Ureter (tissue), 1 donor: Measurements from ENCODE around the gene CTSW. TPM values are rescaled to one million over a fixed set of nuclear protein-coding genes. Genes with fewer than 3 reads are reported as not detected.
A peak's percentile ranks its signal among the peaks of the same experiment; 100 is the strongest.

ENCODE experiments used
- DNase-seq: peaks from one replicate; pipeline ENCODE4 v3.0.0-alpha.2; 2020; ENCODE audit warnings: low spot score
- total RNA-seq: library from RNA; stranded (reverse); gene quantifications from one replicate; pipeline ENCODE4 v1.2.4, GENCODE V29; 2023
- donor health status: DM: yes; HTN: yes; CAD: no.

Gene CTSW
- total RNA-seq, 1 donor from 2014 or later = 5.7 TPM

DNA sequence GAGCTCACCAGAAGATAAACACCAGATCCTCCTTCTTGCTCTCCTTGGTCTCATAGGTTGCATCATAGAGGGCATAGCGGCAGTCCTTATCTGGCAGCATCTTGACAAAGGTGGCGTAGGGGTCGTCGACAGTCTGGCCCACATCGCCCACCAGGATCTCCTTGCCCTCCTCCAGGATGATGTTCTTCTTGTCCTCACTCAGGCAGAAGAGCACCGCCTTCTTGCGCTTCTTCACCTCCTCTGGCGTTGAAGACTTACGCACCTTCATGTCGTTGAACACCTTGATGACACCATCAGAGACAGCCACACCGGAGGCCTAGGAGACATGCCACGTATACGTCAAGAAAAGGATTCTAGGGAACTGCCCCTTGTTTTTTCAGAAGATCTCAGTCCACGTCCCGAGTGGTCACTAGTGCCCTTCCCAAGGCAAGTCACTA, 23.7 kb upstream of the CTSW start:
- no peak for DNase-seq

- peak; percentile 89 for DNase-seq
Measured at GRCh38 chr11:65856689-65857499, 22.7 kb upstream of the CTSW start.

GRCh38 chr11:65857500-65857852, 22.2 kb upstream of the CTSW start:
- no peak for DNase-seq

- peak; percentile 98 for DNase-seq
Measured at GRCh38 chr11:65857853-65858680, 21.6 kb upstream of the CTSW start, which contains the start of gene CFL1. TSS of gene CFL1 (minus strand) at chr11:65858180. CDS start at chr11:65858099, 81 bp downstream.

GRCh38 chr11:65858681-65859087, 21.0 kb upstream of the CTSW start:
- no peak for DNase-seq

GRCh38 chr11:65859095-65859811, 20.4 kb upstream of the CTSW start:
- DNase-seq = peak; percentile 99

DNA sequence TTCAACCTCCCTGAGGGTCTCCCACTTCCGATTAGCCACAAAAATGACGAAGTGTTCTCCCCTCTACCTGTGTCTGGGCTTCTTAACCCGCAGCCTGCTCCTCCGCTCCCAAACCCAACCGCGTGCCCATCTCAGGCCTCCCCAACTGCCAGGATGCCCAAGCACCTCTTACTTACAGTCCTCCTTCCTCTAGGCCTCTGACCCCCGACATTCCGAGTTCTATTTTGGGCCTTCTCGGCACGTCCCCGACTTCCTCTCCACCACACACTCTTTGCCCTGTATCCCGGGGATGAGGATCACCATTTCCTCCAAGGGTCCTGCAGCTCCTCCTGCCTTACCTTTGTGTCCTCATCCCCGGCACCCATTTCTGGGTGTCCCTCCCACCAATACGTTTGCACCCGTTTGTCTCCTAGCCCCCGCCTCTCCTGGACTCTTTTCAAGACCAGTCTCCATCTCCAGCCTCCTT, 19.8 kb upstream of the CTSW start:
- no peak for DNase-seq

DNA sequence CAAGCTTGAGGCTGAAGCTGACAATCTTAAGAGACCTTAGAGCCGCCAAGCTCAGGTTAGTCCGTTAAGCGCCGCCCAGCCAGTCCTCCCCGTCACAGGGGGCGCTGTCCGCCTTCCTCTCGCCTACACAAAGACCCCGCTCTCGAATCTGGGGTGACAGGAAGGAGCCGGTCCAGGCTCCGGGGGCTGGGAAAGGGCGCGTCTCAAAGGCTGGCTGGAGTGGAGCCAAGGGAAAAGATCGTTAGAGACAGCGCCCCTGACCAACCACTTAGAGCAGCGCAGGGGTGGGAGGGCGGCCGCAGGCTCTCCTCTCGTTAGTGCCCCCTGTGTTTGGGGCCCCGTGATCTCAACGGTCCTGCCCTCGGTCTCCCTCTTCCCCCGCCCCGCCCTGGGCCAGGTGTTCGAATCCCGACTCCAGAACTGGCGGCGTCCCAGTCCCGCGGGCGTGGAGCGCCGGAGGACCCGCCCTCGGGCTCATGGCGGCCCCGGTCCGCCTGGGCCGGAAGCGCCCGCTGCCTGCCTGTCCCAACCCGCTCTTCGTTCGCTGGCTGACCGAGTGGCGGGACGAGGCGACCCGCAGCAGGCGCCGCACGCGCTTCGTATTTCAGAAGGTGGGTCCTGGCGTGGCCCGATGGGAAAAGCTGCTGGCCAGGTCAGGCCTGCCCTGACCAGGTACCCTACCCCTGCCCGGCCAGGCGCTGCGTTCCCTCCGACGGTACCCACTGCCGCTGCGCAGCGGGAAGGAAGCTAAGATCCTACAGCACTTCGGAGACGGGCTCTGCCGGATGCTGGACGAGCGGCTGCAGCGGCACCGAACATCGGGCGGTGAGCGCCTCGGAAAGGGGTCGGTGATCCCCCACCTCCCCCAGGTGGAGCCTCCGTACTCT, 19.1 kb upstream of the CTSW start, which contains the start of gene MUS81:
Gene MUS81 (plus strand): TSS at position 156 of the 887 bp plus-strand sequence. CDS start 321 bp downstream, at position 477.
- peak; percentile 99 for DNase-seq

DNA sequence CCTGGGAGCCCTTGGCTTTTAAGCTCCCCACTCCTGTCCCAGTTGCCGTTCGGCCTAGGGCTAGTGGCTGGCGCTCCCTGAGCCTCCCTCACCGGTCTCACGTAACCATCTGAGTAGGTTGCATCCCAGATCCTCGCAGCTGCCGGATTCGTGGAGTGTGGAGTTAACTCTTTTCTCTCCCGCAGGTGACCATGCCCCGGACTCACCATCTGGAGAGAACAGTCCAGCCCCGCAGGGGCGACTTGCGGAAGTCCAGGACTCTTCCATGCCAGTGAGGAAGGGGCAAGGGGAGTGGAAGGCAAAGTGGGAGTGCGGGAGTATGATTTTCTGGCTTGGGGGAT, 18.5 kb upstream of the CTSW start:
- DNase-seq = no peak

GRCh38 chr11:65861533-65862183, 18.0 kb upstream of the CTSW start:
- no peak for DNase-seq

- no peak for DNase-seq
Measured at GRCh38 chr11:65862191-65862735, 17.4 kb upstream of the CTSW start.

DNA sequence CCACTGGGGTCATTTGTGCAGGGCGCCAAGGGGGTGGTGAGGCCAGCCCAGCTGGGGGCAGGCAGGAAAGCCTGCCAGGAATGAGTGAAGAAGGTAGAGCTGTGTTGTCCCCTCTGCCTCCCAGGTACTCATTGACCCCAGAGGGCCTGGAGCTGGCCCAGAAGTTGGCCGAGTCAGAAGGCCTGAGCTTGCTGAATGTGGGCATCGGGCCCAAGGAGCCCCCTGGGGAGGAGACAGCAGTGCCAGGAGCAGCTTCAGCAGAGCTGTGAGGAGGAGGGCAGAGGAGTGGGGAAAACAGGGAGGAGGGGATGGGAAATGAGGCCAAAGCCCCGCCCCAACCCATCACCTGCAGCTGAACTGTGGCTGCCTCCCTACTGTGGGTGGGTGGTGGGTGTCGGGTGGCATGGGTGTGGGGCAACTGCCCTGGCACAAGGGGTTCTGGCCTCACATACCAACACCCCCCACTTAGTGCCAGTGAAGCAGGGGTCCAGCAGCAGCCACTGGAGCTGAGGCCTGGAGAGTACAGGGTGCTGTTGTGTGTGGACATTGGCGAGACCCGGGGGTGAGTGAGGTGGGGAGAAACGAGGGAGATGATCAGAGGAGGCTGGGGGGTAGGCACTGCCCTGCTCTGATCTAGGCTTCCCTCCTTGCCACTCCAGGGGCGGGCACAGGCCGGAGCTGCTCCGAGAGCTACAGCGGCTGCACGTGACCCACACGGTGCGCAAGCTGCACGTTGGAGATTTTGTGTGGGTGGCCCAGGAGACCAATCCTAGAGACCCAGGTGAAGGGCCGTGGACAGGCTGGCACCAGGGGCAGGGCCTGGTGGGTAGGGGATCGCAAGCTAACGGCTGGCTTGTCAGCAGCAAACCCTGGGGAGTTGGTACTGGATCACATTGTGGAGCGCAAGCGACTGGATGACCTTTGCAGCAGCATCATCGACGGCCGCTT, 16.4 kb upstream of the CTSW start:
- DNase-seq = no peak

DNA sequence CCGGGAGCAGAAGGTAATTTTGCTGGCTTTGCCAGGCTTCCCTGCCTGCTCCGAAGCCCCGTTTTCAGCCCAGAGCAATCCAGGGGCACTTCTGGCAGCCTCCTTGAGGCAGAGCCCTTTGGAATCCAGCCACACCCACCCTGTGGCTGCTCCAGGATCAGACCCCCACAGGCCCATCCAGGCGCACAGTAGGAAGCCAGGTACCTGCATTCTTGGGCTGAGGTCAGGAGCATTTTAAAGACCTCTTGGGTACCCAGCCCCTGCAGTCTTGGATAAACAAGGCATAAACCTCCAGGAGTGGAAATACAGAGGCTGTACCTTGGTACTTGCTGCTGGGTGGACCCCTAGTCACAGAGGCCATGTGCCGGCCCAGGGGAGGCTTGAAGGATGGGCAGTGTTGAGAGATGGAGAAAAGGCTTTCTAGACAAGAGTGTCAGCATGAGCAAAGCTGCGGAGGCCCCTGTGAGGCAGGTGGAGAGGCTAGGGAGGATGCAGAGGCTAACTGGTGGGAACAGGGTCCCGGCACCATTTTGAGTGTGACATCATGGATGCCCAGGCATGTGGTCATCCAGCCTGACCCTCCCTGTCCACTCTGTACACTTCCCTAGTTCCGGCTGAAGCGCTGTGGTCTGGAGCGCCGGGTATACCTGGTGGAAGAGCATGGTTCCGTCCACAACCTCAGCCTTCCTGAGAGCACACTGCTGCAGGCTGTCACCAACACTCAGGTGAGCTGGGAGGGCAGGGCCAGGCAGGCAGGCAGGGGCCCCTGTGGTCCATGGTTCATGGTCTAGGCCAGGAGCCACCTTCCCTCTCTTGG, 15.5 kb upstream of the CTSW start:
- DNase-seq = no peak

DNA sequence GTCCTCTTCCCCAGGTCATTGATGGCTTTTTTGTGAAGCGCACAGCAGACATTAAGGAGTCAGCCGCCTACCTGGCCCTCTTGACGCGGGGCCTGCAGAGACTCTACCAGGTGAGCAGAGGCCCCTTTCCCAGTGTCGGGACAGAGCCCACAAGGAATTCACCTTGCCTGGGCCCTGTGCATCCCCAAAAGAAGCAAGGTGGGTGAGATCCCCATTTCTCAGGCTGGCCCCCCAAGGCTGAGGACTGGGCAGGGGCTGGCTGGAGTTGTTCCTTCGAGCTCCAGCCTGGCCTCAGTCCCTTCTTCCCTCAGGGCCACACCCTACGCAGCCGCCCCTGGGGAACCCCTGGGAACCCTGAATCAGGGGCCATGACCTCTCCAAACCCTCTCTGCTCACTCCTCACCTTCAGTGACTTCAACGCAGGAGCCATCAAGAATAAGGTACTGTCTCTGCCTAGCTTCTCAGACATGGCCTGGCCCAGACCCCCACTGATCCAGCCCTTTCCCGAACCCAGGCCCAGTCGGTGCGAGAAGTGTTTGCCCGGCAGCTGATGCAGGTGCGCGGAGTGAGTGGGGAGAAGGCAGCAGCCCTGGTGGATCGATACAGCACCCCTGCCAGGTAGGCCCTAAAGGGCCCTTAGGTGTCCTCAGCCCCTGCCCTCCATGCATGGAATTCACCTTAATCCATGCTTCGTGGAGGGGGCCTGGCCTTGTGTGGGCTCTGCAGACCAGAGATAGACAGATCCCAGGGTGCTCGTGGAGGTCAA, 14.7 kb upstream of the CTSW start:
- DNase-seq = no peak

- no peak for DNase-seq
Measured at GRCh38 chr11:65865550-65866172, 14.0 kb upstream of the CTSW start.

DNA sequence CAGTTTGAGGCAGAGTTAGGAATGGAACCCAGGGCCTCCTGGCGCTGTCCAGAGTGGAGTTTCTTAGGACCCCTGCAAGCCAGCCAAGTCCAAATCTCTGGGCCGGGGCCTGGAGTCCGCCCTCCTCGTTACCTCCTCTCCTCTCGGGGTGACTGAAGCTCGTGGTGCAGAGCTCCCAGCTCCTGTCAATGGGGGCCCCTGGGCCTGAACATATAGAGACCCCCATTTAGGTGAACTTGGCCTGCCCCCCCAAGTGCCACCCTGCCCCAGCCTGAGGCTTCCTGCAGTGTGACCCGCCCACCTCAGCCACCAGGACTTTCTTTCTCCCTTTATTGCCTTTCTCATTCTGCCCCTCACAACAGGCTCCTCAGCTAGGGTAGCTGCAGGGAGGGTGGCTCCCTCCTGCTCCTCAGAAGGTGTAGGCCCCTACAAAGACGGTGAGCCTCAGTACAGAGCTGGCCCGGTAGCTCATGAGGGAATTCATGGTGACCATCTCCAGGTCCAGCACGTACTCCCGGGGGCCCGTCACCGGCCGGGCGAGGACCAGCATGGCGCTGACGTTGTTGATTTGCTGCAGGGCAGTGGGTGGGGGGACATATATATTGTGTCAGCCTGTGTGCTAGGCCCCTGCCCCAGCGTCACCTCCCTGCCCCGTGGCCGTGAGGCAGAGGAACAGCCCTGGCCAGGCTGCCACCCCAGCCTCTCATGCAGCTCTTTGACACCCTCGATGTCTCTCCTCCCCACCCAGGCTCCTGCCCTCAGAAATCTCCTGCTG, 12.9 kb upstream of the CTSW start:
- no peak for DNase-seq
